Activated naive CD8-positive, alpha-beta T cell treated with anti-CD3 and anti-CD28 coated beads, Interleukin-2, amount 50 U/mL, for 24 hours (primary cell): ENCODE measurements around the gene RFXAP.

Source experiments
- ATAC-seq: fragments of 150-1000 bp; cut with Tn5 transposase; one replicate; pipeline ENCODE4 v1.10.0; 2021
- DNase-seq: peaks from one replicate; pipeline ENCODE4 v3.0.0; 2021
- H3K27ac Mint-ChIP-seq: one replicate; pipeline ENCODE4 v1.8.0; 2021; ENCODE audit warnings: mild to moderate bottlenecking, mixed read lengths
- H3K27me3 Mint-ChIP-seq: one replicate; pipeline ENCODE4 v1.8.0; 2021; ENCODE audit warnings: mixed read lengths
- H3K36me3 Mint-ChIP-seq: one replicate; pipeline ENCODE4 v1.8.0; 2021; ENCODE audit warnings: low read depth, mixed read lengths
- H3K4me1 Mint-ChIP-seq: one replicate; pipeline ENCODE4 v1.8.0; 2021; ENCODE audit warnings: mixed read lengths
- H3K4me3 Mint-ChIP-seq: one replicate; pipeline ENCODE4 v1.8.0; 2021; ENCODE audit warnings: mild to moderate bottlenecking, moderate library complexity, mixed read lengths
- H3K9me3 Mint-ChIP-seq: one replicate; pipeline ENCODE4 v1.8.0; 2021; ENCODE audit warnings: mixed read lengths

Gene RFXAP

DNA sequence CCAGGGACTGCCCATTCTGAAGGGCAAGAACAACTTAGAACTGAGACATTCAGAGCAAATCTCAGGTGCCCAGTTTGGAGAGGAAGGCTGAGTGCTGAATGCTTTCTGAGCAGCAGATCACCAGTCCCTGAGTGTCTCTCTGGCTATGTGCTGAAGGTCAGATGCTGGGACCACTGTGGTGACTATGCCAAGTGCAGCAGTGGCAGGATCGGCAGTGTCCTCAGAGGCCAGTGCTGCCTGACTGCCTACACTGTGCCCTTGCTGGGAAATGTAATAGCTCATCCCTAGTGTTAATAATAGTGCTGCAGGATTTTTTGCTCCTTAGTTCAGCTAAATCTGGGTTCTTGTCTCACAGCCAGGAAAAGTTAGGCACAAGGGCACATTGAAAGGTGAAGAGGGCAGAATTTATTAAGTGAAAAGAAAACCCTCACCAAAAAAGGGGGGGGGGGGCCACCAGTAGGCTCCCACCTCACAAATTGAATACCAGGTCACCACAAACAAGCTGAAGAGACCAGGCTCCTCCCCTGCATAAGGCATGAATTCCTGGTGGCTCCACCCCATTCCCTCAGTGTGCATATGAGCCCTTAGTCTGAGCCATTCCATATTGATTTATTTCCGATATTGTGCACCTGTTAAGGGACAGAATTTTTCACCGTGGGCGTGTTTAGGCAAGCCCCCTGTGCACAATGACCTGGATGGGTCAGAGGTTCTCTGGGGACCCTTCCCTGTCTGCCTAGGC is 18.5 kb downstream of the RFXAP start:
- no peak for DNase-seq
- H3K9me3 Mint-ChIP-seq: no peaks in the 10 kb centered on the region
- H3K4me1 Mint-ChIP-seq: no peaks in the 10 kb centered on the region
- H3K36me3 Mint-ChIP-seq: peaks cover 5% of the 10 kb centered on the region
- no peak for ATAC-seq
- H3K27me3 Mint-ChIP-seq: no peaks in the 10 kb centered on the region
- H3K4me3 Mint-ChIP-seq: no peak overlapping the region
- H3K27ac Mint-ChIP-seq: no peak overlapping the region

GRCh38 chr13:36839281-36839680 is 20.3 kb downstream of the RFXAP start:
- no peaks in the 10 kb centered on the region for H3K27me3 Mint-ChIP-seq
- DNase-seq (no peak), ATAC-seq (no peak)
- H3K36me3 Mint-ChIP-seq: peaks cover 5% of the 10 kb centered on the region
- no peaks in the 10 kb centered on the region for H3K9me3 Mint-ChIP-seq
- H3K4me3 Mint-ChIP-seq: no peak overlapping the region
- no peak overlapping the region for H3K27ac Mint-ChIP-seq
- H3K4me1 Mint-ChIP-seq: no peaks in the 10 kb centered on the region

DNA sequence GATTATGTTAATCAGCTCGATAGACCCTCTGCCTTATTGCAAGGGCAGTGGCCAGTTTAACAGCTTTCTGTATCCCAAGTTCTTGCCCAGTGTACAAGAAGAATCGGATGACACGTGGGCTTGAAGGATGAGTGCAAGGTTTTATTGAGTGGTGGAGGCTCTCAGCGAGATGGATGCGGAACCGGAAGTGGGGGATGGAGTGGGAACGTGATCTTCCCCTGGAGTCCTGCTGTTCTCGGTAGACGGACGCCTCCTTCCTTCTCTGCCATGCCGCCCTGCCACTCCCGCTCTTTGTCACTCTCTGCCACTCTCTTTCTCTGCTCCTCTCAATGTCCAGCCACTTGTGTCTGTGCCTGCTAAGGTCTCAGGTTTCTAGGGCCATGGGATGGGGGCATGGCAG is 21.0 kb downstream of the RFXAP start:
- no peaks in the 10 kb centered on the region for H3K4me1 Mint-ChIP-seq
- H3K9me3 Mint-ChIP-seq: no peaks in the 10 kb centered on the region
- H3K4me3 Mint-ChIP-seq: no peak overlapping the region
- H3K36me3 Mint-ChIP-seq: peaks cover 3% of the 10 kb centered on the region
- DNase-seq (no peak), ATAC-seq (no peak)
- no peak overlapping the region for H3K27ac Mint-ChIP-seq
- no peaks in the 10 kb centered on the region for H3K27me3 Mint-ChIP-seq

- Mint-ChIP-seq H3K27me3 (no peaks in the 10 kb centered on the region), H3K9me3 (no peaks in the 10 kb centered on the region), H3K4me1 (no peaks in the 10 kb centered on the region), H3K36me3 (peaks cover 3% of the 10 kb centered on the region), H3K27ac (no peak overlapping the region), H3K4me3 (no peak overlapping the region)
- DNase-seq (no peak), ATAC-seq (no peak)
These were observed 21.8 kb downstream of the RFXAP start for GRCh38 chr13:36840718-36841250.

GRCh38 chr13:36841391-36841790 is 22.4 kb downstream of the RFXAP start:
- H3K4me1 Mint-ChIP-seq: no peaks in the 10 kb centered on the region
- no peaks in the 10 kb centered on the region for H3K27me3 Mint-ChIP-seq
- ATAC-seq (no peak), DNase-seq (no peak)
- H3K9me3 Mint-ChIP-seq: no peaks in the 10 kb centered on the region
- no peaks in the 10 kb centered on the region for H3K36me3 Mint-ChIP-seq
- no peak overlapping the region for H3K4me3 Mint-ChIP-seq
- H3K27ac Mint-ChIP-seq: no peak overlapping the region

GRCh38 chr13:36847606-36848005 is 28.6 kb downstream of the RFXAP start:
- ATAC-seq (no peak), DNase-seq (no peak)
- Mint-ChIP-seq H3K4me1 (no peaks in the 10 kb centered on the region), H3K4me3 (no peak overlapping the region), H3K36me3 (no peaks in the 10 kb centered on the region), H3K27me3 (peaks cover 7% of the 10 kb centered on the region), H3K9me3 (no peaks in the 10 kb centered on the region), H3K27ac (no peak overlapping the region)

DNA sequence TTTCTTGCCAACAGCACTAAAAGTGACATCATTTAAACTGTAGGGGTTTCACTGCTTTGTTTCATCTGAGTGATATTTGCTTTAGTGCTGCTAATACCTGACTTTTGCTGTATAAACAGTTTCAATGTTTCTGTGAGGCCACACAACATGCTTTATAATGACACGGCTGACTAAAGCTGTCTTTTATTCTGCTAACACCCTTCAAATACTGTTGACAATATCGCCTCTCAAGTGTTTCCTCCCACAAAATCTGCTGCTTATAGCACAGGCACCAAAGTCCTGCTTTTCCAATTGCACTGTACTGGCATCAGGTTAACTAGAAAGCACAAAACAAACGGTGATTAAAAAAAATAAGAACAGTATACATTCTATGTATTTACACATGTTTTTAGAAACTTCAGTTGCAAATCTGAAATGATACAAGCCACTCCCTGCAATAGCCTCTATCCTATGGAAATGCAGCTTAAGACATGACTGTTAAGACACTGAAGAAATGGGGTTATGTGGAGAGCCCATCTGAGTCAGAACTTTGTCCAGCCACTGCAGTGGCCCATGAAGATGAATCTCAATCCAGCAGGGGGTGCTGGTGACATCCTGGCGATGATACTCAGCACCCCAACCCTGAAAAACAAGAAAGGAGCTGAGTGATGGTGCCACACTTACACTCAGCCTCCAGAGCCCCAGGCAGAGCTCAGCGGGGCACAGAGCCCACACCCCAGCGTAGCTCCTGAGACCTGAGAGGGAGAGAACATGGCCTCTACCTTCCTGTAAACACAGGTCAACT is 29.4 kb downstream of the RFXAP start:
- ATAC-seq: peak; percentile 61
- Mint-ChIP-seq H3K27me3 (peaks cover 7% of the 10 kb centered on the region), H3K9me3 (no peaks in the 10 kb centered on the region), H3K36me3 (no peaks in the 10 kb centered on the region), H3K4me1 (no peaks in the 10 kb centered on the region), H3K27ac (no peak overlapping the region), H3K4me3 (no peak overlapping the region)
- DNase-seq: peak; percentile 12

DNA sequence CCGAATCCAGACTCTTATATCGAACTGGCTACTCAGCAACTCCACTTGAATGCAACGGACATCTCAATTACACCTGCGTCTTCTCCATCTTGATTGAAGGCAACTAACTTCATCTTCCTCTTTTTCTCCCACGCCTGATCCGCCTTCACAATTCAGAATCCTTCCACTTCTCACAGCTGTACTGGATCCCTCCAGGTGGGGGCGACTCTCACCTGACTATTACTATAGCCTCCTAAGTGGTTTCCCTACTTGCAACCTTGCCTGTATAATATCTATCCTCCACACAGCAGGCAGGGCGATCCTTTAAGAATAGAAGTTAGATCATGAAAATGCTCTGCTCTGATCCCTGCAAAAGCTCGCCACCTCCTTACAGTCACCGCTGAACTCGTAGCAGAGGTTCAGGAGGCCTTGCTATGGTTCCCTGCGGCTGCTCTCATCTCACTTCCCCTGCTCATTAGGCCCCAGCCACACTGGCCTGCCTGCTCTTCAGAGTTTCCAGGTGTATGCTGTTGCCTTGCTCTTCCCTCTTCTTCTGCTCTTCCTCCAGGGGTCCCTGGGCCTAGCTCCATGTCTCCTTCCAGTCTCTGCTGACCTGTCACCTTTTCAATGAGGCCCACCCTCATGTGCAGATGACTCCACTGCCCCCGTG is 31.9 kb downstream of the RFXAP start:
- DNase-seq: peak; percentile 8
- ATAC-seq: no peak
- H3K9me3 Mint-ChIP-seq: no peaks in the 10 kb centered on the region
- peaks cover 11% of the 10 kb centered on the region for H3K27me3 Mint-ChIP-seq
- H3K4me3 Mint-ChIP-seq: no peak overlapping the region
- H3K4me1 Mint-ChIP-seq: no peaks in the 10 kb centered on the region
- H3K27ac Mint-ChIP-seq: no peak overlapping the region
- no peaks in the 10 kb centered on the region for H3K36me3 Mint-ChIP-seq

DNA sequence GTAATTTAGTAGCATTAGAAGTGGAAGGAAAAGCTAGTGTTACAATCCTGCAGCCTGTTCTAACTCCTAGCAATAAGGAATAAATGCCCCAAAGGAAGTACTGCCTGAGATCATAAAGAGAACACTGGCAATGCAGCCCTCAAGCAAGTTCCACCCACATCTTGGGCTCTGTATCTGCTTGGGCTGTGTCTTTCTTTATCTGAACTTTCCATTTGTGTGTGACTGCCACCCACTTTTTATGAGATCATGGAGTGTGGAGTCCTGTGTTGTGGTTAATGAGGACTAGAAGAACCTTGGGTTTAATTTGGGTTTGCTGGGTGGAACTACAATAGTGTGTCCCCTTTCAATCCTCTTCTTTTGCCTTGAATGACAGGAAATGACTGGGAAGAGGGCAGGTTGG is 38.2 kb downstream of the RFXAP start:
- H3K4me3 Mint-ChIP-seq: no peak overlapping the region
- H3K27ac Mint-ChIP-seq: no peak overlapping the region
- DNase-seq: no peak
- ATAC-seq: peak; percentile 78
- H3K36me3 Mint-ChIP-seq: no peaks in the 10 kb centered on the region
- H3K9me3 Mint-ChIP-seq: no peaks in the 10 kb centered on the region
- H3K4me1 Mint-ChIP-seq: peaks cover 5% of the 10 kb centered on the region
- peaks cover 18% of the 10 kb centered on the region for H3K27me3 Mint-ChIP-seq

- no peaks in the 10 kb centered on the region for H3K9me3 Mint-ChIP-seq
- H3K27ac Mint-ChIP-seq: no peak overlapping the region
- DNase-seq (no peak), ATAC-seq (peak; percentile 34)
- peaks cover 14% of the 10 kb centered on the region for H3K27me3 Mint-ChIP-seq
- H3K4me1 Mint-ChIP-seq: peaks cover 5% of the 10 kb centered on the region
- H3K36me3 Mint-ChIP-seq: no peaks in the 10 kb centered on the region
- no peak overlapping the region for H3K4me3 Mint-ChIP-seq
These were observed 39.3 kb downstream of the RFXAP start for GRCh38 chr13:36858290-36858689.

- Mint-ChIP-seq H3K27me3 (peaks cover 16% of the 10 kb centered on the region), H3K27ac (no peak overlapping the region), H3K4me1 (peaks cover 5% of the 10 kb centered on the region), H3K9me3 (no peaks in the 10 kb centered on the region), H3K36me3 (no peaks in the 10 kb centered on the region), H3K4me3 (no peak overlapping the region)
- no peak for DNase-seq
- no peak for ATAC-seq
These were observed 40.2 kb downstream of the RFXAP start for GRCh38 chr13:36859259-36859658.

- no peak overlapping the region for H3K4me3 Mint-ChIP-seq
- peaks cover 4% of the 10 kb centered on the region for H3K4me1 Mint-ChIP-seq
- DNase-seq (no peak), ATAC-seq (no peak)
- H3K9me3 Mint-ChIP-seq: no peaks in the 10 kb centered on the region
- no peak overlapping the region for H3K27ac Mint-ChIP-seq
- H3K27me3 Mint-ChIP-seq: peaks cover 28% of the 10 kb centered on the region
- H3K36me3 Mint-ChIP-seq: no peaks in the 10 kb centered on the region
These were observed 43.1 kb downstream of the RFXAP start for GRCh38 chr13:36862002-36862685.

DNA sequence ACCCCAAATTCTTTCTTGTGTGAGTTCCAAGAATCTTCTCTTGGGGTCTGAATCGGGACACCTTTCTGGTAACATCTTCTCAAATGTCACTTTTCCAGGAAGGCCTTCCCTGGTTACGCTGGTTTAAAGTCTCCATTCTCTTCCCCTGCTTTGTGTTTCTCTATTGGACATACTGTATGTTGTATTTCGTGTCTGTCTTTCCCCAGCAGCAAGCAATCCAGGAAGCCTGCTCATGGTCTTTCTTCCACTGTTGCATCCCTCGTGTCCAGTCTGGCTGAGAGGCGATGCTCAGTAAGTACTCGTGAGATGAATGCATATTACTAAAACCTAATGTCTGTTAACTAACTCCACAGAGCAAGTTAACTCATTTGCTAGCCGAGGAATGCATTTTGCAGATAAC is 43.7 kb downstream of the RFXAP start:
- Mint-ChIP-seq H3K4me1 (no peaks in the 10 kb centered on the region), H3K36me3 (no peaks in the 10 kb centered on the region), H3K27me3 (peaks cover 28% of the 10 kb centered on the region), H3K9me3 (no peaks in the 10 kb centered on the region), H3K27ac (no peak overlapping the region), H3K4me3 (no peak overlapping the region)
- DNase-seq (no peak), ATAC-seq (no peak)

DNA sequence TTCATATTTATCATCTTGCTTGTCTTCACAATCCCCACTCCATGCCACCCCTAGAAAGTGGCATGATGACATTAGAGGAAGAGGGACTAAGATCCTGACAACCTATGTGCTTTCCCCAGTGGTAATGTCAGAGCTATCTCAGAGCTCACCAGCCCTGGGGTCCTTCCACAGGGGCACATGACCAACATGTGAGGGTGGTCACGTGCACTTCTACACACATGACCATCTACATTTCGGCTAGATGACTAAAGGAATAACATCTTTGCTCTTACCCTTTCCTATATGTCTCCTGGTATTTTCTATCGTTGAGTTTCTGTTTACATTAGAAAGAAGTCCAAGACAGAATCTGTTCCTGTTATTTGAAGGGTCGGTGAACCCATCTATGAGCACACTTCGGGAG is 46.2 kb downstream of the RFXAP start:
- no peaks in the 10 kb centered on the region for H3K9me3 Mint-ChIP-seq
- no peaks in the 10 kb centered on the region for H3K36me3 Mint-ChIP-seq
- no peak overlapping the region for H3K27ac Mint-ChIP-seq
- DNase-seq: no peak
- H3K4me1 Mint-ChIP-seq: no peaks in the 10 kb centered on the region
- ATAC-seq: no peak
- peaks cover 26% of the 10 kb centered on the region for H3K27me3 Mint-ChIP-seq
- no peak overlapping the region for H3K4me3 Mint-ChIP-seq
